Neural progenitor cell (in vitro differentiated cells): ENCODE results near the gene NLRP11. TPM values are rescaled to one million over a fixed set of nuclear protein-coding genes. Genes with fewer than 3 reads are reported as not detected.
"Not testable (repeated sequence)": the region's sequence is repeated elsewhere in the genome, so short reads cannot be mapped to it uniquely, and the experiment has no call there.

Experiments
- DNase-seq: peaks from one replicate; pipeline ENCODE4 v3.0.0-alpha.2; 2016; ENCODE audit warnings: low spot score
- H2AFZ ChIP-seq: fragments of 200-600 bp; sonication (generic); replicated peaks from 2 replicates; pipeline ENCODE4 v1.6.1; 2016; ENCODE audit warnings: antibody characterized with exemption
- H3F3A ChIP-seq: fragments of 200-600 bp; sonication (generic); 2 replicates; pipeline ENCODE4 v1.6.1; 2016; ENCODE audit warnings: antibody characterized with exemption, low read depth
- H3K27ac ChIP-seq: fragments of 200-600 bp; sonication (generic); 2 replicates; pipeline ENCODE4 v1.5.1; 2016; ENCODE audit warnings: mild to moderate bottlenecking
- H3K27me3 ChIP-seq: fragments of 200-600 bp; sonication (generic); 2 replicates; pipeline ENCODE4 v1.6.1; 2016; ENCODE audit warnings: mild to moderate bottlenecking, moderate library complexity
- H3K36me3 ChIP-seq: fragments of 200-600 bp; sonication (generic); 2 replicates; pipeline ENCODE4 v1.5.1; 2016
- H3K4me1 ChIP-seq: fragments of 200-600 bp; sonication (generic); 2 replicates; pipeline ENCODE4 v1.6.1; 2016; ENCODE audit warnings: mixed run types
- H3K4me2 ChIP-seq: fragments of 200-600 bp; sonication (generic); 2 replicates; pipeline ENCODE4 v1.6.1; 2016
- H3K4me3 ChIP-seq: fragments of 200-600 bp; sonication (generic); 2 replicates; pipeline ENCODE4 v1.5.1; 2016
- H3K79me2 ChIP-seq: fragments of 200-600 bp; sonication (generic); 2 replicates; pipeline ENCODE4 v1.6.1; 2016; ENCODE audit warnings: low read depth
- H3K9ac ChIP-seq: fragments of 200-600 bp; sonication (generic); 2 replicates; pipeline ENCODE4 v1.6.1; 2016
- H3K9me3 ChIP-seq: fragments of 200-600 bp; sonication (generic); 2 replicates; pipeline ENCODE4 v1.5.1; 2016; ENCODE audit warnings: low read depth
- H4K20me1 ChIP-seq: fragments of 200-600 bp; sonication (generic); 2 replicates; pipeline ENCODE4 v1.6.1; 2016; ENCODE audit warnings: low read depth
- H3K27ac Mint-ChIP-seq: 3 replicates; pipeline ENCODE4 v1.8.0; 2021; ENCODE audit warnings: mixed read lengths
- H3K27me3 Mint-ChIP-seq: 2 replicates; pipeline ENCODE4 v1.8.0; 2022; ENCODE audit warnings: low read depth, mild to moderate bottlenecking, inconsistent platforms, moderate library complexity, mixed read lengths; ENCODE audit not compliant: insufficient read depth
- H3K36me3 Mint-ChIP-seq: 3 replicates; pipeline ENCODE4 v1.8.0; 2021; ENCODE audit warnings: mixed read lengths
- H3K4me1 Mint-ChIP-seq: 3 replicates; pipeline ENCODE4 v1.8.0; 2021; ENCODE audit warnings: mixed read lengths
- H3K4me3 Mint-ChIP-seq: 3 replicates; pipeline ENCODE4 v1.8.0; 2021; ENCODE audit warnings: mild to moderate bottlenecking, moderate library complexity, mixed read lengths
- H3K9me3 Mint-ChIP-seq: 3 replicates; pipeline ENCODE4 v1.8.0; 2020; ENCODE audit warnings: mixed read lengths
- CTCF ChIP-seq: fragments of 200-600 bp; sonication (generic); IDR thresholded peaks from 2 replicates; pipeline ENCODE4 v1.5.1; 2017; ENCODE audit warnings: antibody characterized with exemption, mild to moderate bottlenecking
- EZH2 ChIP-seq: fragments of 200-600 bp; sonication (generic); IDR thresholded peaks from 2 replicates; pipeline ENCODE4 v1.6.1; 2017; ENCODE audit warnings: antibody characterized with exemption, mild to moderate bottlenecking, moderate library complexity
- EZH2phosphoT487 ChIP-seq: fragments of 200-600 bp; sonication (generic); IDR thresholded peaks from 2 replicates; pipeline ENCODE4 v1.6.1; 2017; ENCODE audit warnings: antibody characterized with exemption
- total RNA-seq: library from RNA; depleted of rRNA; stranded (reverse); fragments of >200 nt; gene quantifications from 2 replicates; pipeline ENCODE4 v1.2.3, GENCODE V29; 2015; ENCODE audit warnings: low replicate concordance

The NLRP11 gene
- total RNA-seq, 1 donor from 2014 or later = not detected

- H3K36me3 ChIP-seq = no peaks in the 10 kb centered on the region
- H4K20me1 ChIP-seq = no peaks in the 10 kb centered on the region
- H3K4me3 Mint-ChIP-seq = no peak overlapping the region
- H3F3A ChIP-seq = no peaks in the 10 kb centered on the region
- no peaks in the 10 kb centered on the region for H3K27me3 ChIP-seq
- no peak overlapping the region for H3K9ac ChIP-seq
- H3K9me3 ChIP-seq = peaks cover 11% of the 10 kb centered on the region
- H3K79me2 ChIP-seq = no peaks in the 10 kb centered on the region
- H3K27me3 Mint-ChIP-seq = peaks cover 5% of the 10 kb centered on the region
- H3K4me3 ChIP-seq = no peak overlapping the region
- peaks cover 12% of the 10 kb centered on the region for H3K9me3 Mint-ChIP-seq
- H3K27ac Mint-ChIP-seq = no peak overlapping the region
- no peaks in the 10 kb centered on the region for H3K36me3 Mint-ChIP-seq
- TF ChIP-seq CTCF = no peak
- TF ChIP-seq EZH2 = no peak
- TF ChIP-seq EZH2phosphoT487 = no peak
- no peak overlapping the region for H3K27ac ChIP-seq
- no peak for DNase-seq
- H3K4me1 Mint-ChIP-seq = no peaks in the 10 kb centered on the region
- no peak overlapping the region for H2AFZ ChIP-seq
- H3K4me2 ChIP-seq = no peak overlapping the region
- no peaks in the 10 kb centered on the region for H3K4me1 ChIP-seq
These were observed 50.7 kb downstream of the NLRP11 start for GRCh38 chr19:55781112-55781511.

GRCh38 chr19:55778331-55778730, 53.5 kb downstream of the NLRP11 start:
- no peak overlapping the region for H3K4me3 Mint-ChIP-seq
- H3K27me3 Mint-ChIP-seq = peaks cover 6% of the 10 kb centered on the region
- Histone ChIP-seq H4K20me1 (no peaks in the 10 kb centered on the region), H3K4me3 (no peak overlapping the region), H3K36me3 (no peaks in the 10 kb centered on the region), H3K9ac (no peak overlapping the region), H2AFZ (no peak overlapping the region), H3K9me3 (peaks cover 5% of the 10 kb centered on the region), H3F3A (no peaks in the 10 kb centered on the region), H3K4me1 (no peaks in the 10 kb centered on the region), H3K4me2 (no peak overlapping the region), H3K79me2 (no peaks in the 10 kb centered on the region), H3K27me3 (no peaks in the 10 kb centered on the region), H3K27ac (no peak overlapping the region)
- no peaks in the 10 kb centered on the region for H3K4me1 Mint-ChIP-seq
- no peak overlapping the region for H3K27ac Mint-ChIP-seq
- DNase-seq = no peak
- no peaks in the 10 kb centered on the region for H3K36me3 Mint-ChIP-seq
- H3K9me3 Mint-ChIP-seq = peaks cover 12% of the 10 kb centered on the region
- TF ChIP-seq EZH2 (no peak), CTCF (no peak), EZH2phosphoT487 (no peak)

GRCh38 chr19:55777528-55777927, 54.3 kb downstream of the NLRP11 start:
- H3K27ac Mint-ChIP-seq = no peak overlapping the region

GRCh38 chr19:55769632-55770031, 62.2 kb downstream of the NLRP11 start:
- H3K79me2 ChIP-seq, H2AFZ ChIP-seq, H3K9me3 Mint-ChIP-seq, H3K9ac ChIP-seq, H3F3A ChIP-seq, H4K20me1 ChIP-seq, H3K9me3 ChIP-seq, H3K4me1 ChIP-seq, H3K36me3 ChIP-seq, H3K36me3 Mint-ChIP-seq, H3K4me3 ChIP-seq, H3K27me3 Mint-ChIP-seq, H3K27me3 ChIP-seq, DNase-seq, H3K4me3 Mint-ChIP-seq, H3K4me2 ChIP-seq, H3K27ac ChIP-seq, H3K4me1 Mint-ChIP-seq, H3K27ac Mint-ChIP-seq: not testable (repeated sequence)

More at GRCh38 chr19:55777528-55777927, 54.3 kb downstream of the NLRP11 start:
- TF ChIP-seq CTCF (no peak), EZH2 (no peak), EZH2phosphoT487 (no peak)
- peaks cover 5% of the 10 kb centered on the region for H3K9me3 ChIP-seq
- no peaks in the 10 kb centered on the region for H4K20me1 ChIP-seq
- H3K27me3 Mint-ChIP-seq = peaks cover 6% of the 10 kb centered on the region
- H3K9me3 Mint-ChIP-seq = peaks cover 10% of the 10 kb centered on the region
- H3K4me3 ChIP-seq = no peak overlapping the region
- no peaks in the 10 kb centered on the region for H3K4me1 Mint-ChIP-seq
- no peak overlapping the region for H3K27ac ChIP-seq
- no peak overlapping the region for H3K9ac ChIP-seq
- H3K36me3 Mint-ChIP-seq = no peaks in the 10 kb centered on the region
- no peak overlapping the region for H3K4me3 Mint-ChIP-seq
- no peaks in the 10 kb centered on the region for H3K27me3 ChIP-seq
- H3K36me3 ChIP-seq = no peaks in the 10 kb centered on the region
- H3K4me1 ChIP-seq = no peaks in the 10 kb centered on the region
- H2AFZ ChIP-seq = no peak overlapping the region
- DNase-seq = no peak
- H3F3A ChIP-seq = no peaks in the 10 kb centered on the region
- H3K4me2 ChIP-seq = no peak overlapping the region
- no peaks in the 10 kb centered on the region for H3K79me2 ChIP-seq

GRCh38 chr19:55768818-55769217, 63.0 kb downstream of the NLRP11 start, which contains the start of gene RFPL4AL1:
Gene RFPL4AL1, plus strand, starts transcription at chr19:55769118. Its CDS starts 2,687 bp downstream, at chr19:55771805.
- not testable (repeated sequence) for H3K27ac Mint-ChIP-seq, H3K4me1 Mint-ChIP-seq, H3K27ac ChIP-seq, H3K4me3 ChIP-seq, H3K9me3 Mint-ChIP-seq, H3K27me3 ChIP-seq, H3K9ac ChIP-seq, H3K79me2 ChIP-seq, H3K4me1 ChIP-seq, H3K36me3 Mint-ChIP-seq, H3K4me2 ChIP-seq, DNase-seq, H2AFZ ChIP-seq, H3K4me3 Mint-ChIP-seq, H3K27me3 Mint-ChIP-seq, H3K9me3 ChIP-seq, H3K36me3 ChIP-seq, H4K20me1 ChIP-seq, H3F3A ChIP-seq
